GM20431 (cell line): ENCODE data around the gene B4GALNT1.
"Not testable (repeated sequence)": the region's sequence is repeated elsewhere in the genome, so short reads cannot be mapped to it uniquely, and the experiment has no call there.

Experiments used
- in situ Hi-C: fragments of 300-500 bp; cut with MseI, MboI; formaldehyde crosslinking; loops from one replicate; pipeline ENCODE4 v1.15.0; 2020; ENCODE audit warnings: low sequenced_read_pairs; ENCODE audit not compliant: unreplicated experiment

B4GALNT1 gene

DNA sequence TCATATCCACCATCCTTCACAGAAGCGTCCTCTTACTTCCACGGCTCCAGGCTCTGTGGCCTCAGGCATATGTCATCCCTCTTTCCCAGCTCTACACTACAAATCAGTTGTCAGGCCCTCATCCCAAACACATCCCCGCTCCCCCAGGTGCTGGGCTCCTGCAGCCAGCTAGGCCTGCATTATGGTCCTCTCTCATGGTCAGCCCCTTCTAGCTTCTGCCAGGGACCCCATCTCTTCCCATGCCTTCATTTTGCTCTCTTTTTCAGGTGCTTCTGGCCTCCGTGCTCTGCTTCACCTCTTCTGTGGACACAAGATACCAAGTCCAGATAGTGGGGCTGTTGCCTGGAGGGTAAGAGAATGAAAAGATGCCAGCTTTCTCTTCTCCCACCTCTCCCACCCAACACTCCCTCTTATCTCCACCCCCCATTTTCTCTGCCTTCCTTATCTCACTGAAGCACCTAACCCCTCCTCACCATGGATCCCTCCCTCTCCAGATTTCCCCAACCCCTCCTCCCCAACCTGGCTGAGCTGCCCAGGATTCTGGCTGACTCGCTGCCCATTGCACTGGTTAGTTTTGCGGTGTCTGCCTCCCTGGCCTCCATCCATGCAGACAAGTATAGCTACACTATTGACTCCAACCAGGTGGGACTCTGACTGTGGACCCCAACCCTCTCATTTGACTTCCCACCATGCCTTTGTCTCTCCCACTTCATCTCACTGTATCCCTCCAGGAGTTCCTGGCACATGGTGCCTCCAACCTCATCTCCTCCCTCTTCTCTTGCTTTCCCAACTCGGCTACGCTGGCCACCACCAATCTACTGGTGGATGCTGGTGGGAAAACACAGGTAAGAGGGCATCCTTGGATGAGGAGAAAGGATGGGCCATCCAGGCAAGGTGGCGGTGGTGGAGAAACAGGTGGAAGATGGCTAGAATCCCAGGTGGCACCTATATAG lies 10.4 kb downstream of the B4GALNT1 start:
- in situ Hi-C loops: loop anchor here (5.0 kb wide), 1 partner anchor 40 kb away; no protein-coding TSS in a partner anchor

DNA sequence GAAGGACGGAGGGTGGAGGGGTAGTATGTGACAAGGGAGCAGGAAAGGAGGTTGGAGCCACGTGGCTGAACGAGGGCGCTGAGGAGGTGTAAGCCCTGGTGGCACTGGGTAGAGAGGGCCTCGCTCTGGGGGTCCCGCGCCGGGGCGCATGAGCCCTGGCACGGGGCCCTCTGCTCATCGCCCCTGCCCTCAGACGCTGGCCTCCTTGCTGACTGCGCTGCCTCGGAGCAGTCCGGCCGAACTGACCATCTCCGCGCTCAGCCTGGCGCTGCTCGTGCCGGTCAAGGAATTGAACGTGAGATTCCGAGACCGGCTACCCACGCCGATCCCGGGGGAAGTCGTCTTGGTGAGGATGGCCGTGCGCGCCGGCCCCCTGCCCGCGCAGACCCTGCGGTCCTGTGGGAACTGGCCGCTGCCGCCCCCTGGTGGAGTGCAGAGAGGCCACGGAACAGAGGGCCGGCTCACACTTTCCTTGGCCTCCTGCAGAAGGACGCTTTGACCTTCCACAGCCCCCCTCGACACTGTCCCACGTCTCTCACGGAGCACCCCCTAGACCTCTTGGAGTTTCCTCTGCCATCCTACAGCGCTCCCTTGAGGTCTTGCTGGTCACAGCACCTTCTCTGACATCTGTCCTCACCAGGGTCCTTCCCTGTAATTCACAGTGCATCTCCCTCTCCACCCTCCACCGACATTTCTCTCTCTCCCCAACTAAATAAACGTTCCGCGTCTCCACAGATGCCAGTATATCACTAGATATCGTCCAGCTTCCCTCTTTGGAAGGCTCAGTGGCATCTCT lies 11.3 kb downstream of the B4GALNT1 start:
- in situ Hi-C loops: loop anchor here (5.0 kb wide), 1 partner anchor 39 kb away; no protein-coding TSS in a partner anchor

DNA sequence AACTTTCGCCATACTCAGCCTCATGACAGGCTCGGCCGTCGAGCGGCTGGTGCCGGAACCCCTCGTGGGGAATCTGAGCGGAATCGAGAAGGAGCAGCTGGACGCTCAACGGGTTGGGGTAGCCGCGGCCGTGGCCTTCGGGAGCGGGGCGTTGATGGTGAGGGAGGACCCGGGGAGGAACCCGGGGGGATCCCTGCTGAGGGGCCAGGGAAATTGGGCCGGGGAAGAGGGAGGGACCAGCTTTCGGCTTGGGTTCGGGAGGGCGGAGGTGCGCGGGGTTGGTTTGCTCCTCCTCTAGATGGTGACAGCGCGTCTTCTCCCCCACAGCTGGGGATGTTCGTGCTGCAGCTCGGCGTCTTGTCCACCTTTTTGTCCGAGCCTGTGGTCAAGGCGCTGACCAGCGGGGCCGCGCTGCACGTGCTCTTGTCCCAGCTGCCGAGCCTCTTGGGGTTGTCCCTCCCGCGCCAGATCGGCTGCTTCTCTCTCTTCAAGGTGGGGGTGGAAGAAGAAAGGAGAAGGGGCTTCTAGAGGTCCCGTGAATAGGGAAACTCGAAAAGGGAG lies 12.0 kb downstream of the B4GALNT1 start:
- in situ Hi-C loops: loop anchor here (5.0 kb wide), 1 partner anchor 39 kb away; no protein-coding TSS in a partner anchor

DNA sequence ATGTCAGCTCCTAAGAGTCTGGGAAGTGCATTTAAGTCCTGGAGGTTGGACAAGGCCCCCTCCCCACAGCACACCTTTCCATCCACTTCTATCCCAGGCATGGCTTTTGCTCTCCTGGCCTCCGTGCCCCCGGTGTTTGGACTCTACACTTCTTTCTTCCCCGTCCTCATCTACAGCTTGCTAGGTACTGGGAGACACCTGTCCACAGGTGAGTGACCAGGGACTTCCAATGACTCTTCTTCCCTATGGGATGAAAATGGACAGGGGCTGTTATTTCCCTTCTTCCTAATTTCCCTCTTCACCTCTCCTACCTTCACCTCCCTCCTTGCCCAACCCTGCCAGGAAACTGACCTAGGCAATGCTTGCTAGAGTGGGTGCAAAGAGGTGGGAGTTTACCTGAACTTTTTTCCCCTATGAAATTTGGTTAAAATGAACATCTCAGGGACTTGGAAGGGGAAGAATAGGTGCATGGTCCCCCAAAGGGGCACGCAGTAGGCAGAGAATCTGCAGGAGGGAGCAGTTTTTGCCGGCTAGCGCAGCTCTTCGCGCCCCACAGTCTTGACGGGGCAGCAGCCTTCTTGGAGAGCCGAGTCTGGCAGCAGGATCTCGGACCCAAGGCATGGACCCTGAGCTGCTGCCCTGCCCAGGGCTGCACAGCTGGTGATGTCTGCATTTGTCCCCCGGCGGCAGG lies 12.6 kb downstream of the B4GALNT1 start:
- in situ Hi-C loops: loop anchor here (5.0 kb wide), 1 partner anchor 38 kb away; no protein-coding TSS in a partner anchor

DNA sequence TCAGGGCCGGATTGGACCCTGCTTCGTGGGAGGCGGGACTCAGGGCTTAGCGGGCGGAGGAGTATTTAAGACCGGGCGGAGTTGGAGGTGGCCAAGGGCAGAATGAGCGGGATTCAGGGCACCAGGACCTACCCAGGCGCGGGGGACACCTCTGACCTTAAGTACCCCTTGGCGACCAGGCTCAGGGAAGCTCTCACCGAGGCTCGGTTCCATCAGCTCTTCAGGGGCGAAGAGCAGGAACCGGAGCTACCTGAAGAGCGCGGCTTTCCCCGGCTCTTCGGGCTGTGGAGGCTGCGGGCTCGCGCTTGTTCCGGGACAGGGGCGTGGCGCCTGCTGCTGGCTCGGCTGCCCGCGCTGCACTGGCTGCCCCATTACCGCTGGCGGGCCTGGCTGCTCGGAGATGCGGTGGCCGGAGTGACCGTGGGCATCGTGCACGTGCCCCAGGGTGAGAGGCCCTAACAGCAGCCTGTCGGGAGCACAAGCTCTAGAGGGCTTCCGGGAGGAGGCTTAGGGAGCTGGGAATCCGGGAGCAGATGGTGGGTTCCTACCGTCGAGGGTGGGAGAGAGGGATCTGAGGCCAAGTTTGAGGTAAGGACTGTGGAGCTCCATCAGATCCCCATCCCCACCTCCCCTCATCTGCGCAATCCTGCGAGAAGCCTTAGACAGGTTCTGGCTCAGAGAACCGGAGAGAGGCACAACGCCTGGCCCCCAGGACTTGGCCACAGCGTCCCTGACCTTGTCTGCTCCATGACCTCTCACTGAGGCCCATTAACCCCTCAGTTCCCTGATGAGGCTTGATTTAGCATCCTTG lies 13.4 kb downstream of the B4GALNT1 start:
- in situ Hi-C loops: loop anchor here (5.0 kb wide), 1 partner anchor 37 kb away; no protein-coding TSS in a partner anchor

DNA sequence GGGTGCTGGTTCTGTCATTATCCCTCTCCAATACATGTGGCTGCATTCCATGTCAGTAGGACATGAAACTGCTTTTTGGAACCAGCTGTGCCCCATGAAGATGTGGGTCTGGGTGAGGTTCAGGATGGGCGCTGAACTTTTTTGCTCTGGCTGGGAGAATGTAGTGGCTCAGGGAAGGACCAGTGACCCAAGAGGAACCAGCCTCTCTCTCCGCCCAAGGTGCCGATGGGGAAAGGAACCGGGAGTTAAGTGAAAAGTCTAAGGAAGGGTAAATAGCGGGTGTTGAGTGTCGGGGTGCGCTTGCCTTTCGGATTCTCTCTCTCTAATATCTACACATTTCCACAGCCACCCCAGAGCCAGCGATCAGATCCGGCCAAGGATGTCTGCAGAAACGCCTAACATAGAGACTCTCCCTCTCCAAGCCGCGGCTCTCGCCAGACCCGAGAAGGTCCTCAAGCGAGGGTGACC lies 14.0 kb downstream of the B4GALNT1 start:
- in situ Hi-C loops: no loop called here

DNA sequence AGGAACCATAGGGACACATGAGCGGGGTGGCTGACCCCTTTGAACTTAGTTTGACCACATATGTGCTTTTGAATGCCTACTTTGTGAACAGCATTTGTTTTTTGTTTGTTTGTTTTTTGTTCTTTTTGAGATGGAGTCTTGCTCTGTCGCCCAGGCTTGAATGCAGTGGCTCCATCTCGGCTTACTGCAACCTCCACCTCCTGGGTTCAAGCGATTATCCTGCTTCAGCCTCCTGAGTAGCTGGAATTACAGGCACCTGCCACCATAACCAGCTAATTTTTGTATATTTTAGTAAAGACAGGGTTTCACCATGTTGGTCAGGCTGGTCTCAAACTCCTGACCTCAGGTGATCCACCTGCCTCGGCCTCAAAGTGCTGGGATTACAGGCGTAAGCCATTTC lies 14.6 kb downstream of the B4GALNT1 start:
- in situ Hi-C loops: not testable (repeated sequence)

DNA sequence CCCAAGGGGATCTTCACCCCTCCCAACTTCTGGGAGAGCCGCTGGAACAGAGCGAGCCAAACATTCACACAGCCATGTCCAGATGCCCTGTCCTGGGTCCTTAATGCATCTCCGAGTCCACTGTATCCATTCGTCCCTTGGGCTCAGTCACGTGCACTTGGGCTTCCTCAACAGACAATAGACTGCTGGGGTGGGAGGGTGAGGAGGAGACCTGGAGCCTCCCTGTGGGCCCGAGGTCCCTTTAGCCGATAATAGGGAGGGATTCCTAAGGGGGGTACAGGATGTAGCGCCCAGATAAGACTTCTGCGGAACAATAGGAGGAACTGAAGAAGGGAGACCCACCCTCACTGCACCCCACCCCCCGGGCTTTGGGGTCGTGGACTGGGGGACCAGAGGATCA lies 15.1 kb downstream of the B4GALNT1 start:
- in situ Hi-C loops: no loop called here

DNA sequence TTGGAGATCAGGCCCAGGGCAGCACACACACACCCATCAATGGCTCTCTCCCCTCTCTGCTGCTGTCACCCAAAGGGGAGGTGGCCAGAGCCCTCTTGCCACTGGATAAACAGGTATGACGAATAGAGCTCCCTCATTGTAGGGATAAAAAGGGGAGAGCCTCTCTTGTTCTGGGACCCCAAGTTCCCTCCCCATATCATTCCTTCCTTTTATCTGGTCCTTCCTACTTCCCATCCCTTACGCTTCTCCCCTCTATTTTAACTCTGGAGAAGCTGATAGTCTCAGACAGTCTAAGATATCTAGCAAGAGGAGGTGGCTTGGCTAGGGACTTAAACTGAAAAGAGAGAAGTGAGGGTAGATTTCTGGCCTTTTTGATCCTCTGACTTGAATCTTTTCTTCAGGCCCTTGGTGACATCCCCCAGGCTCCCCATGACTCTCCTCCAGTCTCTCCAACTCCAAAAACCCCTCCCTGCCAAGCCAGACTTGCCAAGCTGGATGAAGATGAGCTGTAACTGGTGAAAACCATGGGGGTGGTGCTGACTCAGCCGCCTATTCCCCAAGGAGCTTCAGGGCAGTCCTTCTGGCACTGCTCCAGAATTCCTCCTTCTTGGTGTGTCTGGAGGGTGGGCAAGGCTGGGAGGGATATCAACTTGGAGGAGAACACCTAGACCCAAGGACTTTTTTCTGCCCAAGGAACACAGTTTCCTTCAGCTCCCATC lies 16.5 kb downstream of the B4GALNT1 start:
- in situ Hi-C loops: no loop called here

DNA sequence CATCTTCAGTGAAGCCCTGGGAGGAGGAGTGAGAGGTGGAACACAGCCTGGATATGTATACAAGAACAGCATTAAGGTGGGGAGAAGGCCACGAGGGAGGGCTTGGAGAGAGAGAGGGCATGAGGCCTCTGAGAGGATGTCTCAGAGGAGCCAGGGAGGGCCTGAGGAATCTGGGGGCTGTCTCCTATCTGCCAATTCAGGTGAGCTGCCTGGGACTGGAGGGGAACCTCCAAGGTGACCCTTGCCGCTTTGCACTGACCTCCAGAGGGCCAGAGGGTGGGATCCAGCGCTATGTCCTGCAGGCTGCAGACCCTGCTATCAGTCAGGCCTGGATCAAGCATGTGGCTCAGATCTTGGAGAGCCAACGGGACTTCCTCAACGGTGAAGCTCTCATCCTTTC lies 17.4 kb downstream of the B4GALNT1 start:
- in situ Hi-C loops: no loop called here

DNA sequence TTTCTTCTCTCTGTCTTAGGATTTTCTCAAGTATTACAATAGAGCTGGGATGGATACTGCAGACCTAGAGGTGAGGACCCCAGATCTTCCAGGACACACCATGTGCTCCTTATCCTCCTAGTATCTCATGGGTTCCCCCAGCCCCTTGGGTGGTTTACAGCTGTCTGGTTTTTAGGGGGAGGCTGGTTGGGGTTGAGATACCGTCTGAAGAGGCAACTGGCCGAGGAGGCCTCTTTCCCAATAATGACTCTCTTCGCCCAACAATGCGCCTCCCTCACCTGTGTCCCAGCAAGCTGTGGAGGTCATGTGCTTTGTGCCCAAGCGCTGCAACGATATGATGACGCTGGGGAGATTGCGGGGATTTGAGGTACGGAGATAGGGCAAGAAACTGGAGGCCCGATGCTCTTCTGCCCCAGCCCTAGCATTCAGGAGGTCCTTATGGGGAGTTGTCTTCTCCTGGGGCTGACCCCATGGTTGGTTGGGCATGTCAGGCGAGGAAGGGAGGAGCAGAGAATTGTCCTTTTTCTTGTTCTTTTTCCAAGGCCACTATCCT lies 18.0 kb downstream of the B4GALNT1 start:
- in situ Hi-C loops: no loop called here

DNA sequence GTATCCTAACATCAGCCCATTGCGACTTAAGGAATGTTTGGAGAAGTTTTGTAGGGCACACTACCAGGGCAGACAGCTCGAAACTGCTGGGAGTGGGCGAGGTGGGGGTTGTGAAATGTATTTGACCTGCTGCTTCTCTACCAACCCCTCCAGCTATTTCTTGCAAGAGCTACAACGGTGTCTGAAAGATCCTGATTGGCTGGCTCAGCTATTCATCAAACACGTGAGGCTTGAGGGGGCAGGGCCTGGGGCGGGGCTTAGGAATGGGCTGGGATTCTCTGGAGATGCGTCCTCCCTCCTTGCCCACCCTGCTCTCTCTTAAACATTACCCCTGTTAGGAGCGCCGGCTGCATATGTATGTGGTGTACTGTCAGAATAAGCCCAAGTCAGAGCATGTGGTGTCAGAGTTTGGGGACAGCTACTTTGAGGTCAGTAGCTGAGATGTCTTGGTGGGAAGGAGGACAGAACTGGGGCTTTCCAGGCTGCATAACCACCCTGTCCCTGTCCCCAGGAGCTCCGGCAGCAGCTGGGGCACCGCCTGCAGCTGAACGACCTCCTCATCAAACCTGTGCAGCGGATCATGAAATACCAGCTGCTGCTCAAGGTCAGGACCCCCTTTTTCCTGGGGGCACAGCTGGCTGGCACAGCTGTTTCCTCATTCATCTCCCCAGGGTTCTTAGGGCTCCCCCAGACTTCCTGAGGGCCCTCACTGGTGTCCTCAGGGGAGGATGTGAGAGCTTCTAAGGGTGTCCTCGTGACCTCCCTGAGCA lies 18.6 kb downstream of the B4GALNT1 start:
- in situ Hi-C loops: no loop called here

DNA sequence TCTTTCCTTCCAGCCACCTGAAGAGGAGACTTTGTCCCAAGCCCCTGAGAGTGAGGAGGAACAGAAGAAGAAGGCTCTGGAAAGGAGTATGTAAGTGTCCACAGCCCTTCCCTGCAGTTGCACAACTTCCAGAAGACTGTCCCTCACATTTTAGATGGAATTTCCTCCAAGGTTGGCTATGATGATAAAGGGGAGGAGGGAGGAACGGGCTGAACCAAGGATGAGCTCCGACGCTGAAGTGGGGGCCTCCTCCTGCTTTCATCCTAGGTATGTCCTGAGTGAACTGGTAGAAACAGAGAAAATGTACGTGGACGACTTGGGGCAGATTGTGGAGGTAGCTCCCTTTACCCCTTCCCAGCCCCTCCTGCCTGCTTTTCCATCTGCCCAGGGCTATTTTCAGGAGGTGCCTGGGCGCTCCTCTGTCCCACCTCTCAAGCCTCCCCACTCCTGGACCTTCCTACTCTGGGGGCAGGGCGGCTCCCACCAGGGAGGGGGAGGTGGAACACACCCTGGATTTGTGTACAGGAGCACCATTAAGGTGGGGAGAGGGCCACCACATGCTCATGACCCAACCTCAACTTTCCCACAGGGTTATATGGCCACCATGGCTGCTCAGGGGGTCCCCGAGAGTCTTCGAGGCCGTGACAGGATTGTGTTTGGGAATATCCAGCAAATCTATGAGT lies 19.4 kb downstream of the B4GALNT1 start:
- in situ Hi-C loops: no loop called here

DNA sequence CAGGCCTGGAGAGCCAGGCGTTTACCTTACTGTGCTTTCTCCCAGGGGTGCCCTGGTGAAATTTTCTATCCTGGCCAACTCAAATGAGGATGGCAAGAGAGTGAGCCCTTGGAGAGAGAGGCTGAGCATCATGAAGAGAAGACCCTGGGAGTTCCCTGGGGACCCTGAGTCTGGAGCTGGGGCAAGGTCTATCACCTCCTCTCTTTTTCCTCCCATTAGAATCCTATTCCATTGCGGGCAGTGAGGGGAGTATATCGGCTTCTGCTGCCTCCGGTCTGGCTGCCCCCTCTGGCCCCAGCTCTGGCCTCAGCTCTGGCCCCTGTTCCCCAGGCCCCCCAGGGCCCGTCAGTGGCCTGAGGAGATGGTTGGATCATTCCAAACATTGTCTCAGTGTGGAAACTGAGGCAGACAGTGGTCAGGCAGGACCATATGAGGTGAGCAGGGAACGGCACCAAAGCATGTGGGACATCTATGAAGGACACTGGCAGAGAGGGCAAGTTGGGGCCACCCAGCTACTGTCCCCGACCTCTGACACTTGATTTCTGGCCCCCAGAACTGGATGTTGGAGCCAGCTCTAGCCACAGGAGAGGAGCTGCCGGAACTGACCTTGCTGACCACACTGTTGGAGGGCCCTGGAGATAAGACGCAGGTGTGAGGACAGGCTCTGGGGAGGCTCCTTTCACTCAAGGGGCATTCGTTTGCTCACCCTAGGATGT lies 20.1 kb downstream of the B4GALNT1 start:
- in situ Hi-C loops: no loop called here

DNA sequence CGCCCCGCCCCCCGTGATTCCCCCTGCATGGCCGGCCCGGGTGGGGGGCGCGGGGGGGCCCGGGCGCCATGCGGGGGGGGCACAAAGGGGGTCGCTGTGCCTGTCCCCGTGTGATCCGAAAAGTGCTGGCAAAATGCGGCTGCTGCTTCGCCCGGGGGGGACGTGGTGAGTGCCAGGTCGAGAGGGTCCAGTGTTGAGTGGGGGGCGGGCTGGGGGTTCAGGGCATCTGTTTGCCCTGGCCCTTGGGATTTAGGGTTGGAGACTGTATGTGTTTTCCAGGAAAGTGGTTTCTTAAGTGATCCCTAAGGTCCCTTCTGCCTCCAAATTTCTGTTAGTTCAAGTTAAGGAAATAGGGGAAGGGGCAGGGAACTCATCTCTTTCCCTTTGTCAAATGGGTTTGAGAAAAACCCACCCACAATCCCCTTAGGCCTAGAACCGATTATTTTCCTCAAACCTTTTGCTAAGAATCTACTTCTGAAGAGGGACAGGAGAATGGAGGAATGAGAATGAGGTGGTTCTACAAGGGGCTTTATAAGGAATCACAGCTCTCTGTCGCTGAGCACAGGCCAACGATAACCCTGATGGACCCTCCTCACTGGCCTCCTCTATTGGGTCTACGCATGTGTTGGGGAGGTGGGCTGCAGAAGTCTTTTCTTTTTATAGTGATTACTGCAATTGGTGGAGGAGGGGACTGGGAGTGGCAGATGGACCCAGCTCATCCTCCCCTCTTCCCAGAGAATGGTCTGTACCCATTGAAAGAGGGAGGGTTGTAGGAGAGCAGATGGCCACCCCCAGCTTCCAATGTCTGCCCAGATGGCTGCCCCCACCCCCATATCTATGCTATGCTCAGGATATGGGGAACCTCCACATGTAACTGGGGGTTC lies 20.9 kb downstream of the B4GALNT1 start:
- in situ Hi-C loops: no loop called here
